ENCODE measurements around the gene ITPR1. TPM values are rescaled to one million over a fixed set of nuclear protein-coding genes. Genes with fewer than 3 reads are reported as not detected.

The ITPR1 gene
- polyA plus RNA-seq, 2 of the 4 experiments (the other 2 are of a cell fraction), result 2.8 to 9.6 TPM

GRCh38 chr3:4786431-4786830 lies 293.3 kb downstream of the ITPR1 start:
- no peak for DNase-seq (ENCODE audit: low read depth in 1 of 2, low spot score in 1 of 2)
- Histone ChIP-seq H3K4me2 (no peak overlapping the region), H3K4me3 (no peak overlapping the region), H3K9me3 (peaks cover 3% of the 10 kb centered on the region; the same call in 1 of the 3 replicates), H3K4me1 (no peaks in the 10 kb centered on the region), H3K27ac (no peak overlapping the region)
- WGBS (ENCODE audit: missing lambda C conversion rate), result 88% methylated on average over 3 of the region's 3 CpGs
- TF ChIP-seq NFE2L2 (conservative IDR thresholded peaks at IDR 0.05; ENCODE audit: low read length) (no peak), EHMT2 (IDR thresholded peaks at IDR 0.05; ENCODE audit: low read depth) (no peak), ELK1 (IDR thresholded peaks at IDR 0.05; ENCODE audit: low read depth, low read length) (no peak), RAD21 (conservative IDR thresholded peaks at IDR 0.05 in 1 of 2, IDR thresholded peaks at IDR 0.05 in 1 of 2) (no peak), KDM5A (IDR thresholded peaks at IDR 0.05) (no peak), FOXS1 (CRISPR knock-in tag; IDR thresholded peaks at IDR 0.05) (no peak), HOXB13 (CRISPR knock-in tag; IDR thresholded peaks at IDR 0.05; ENCODE audit: low read depth) (no peak), FOSB (CRISPR knock-in tag; IDR thresholded peaks at IDR 0.05) (no peak), ZNF302 (CRISPR knock-in tag; IDR thresholded peaks at IDR 0.05) (no peak)
- FAIRE-seq, result no peak
- ChIA-PET POLR2A (no interaction called here), CTCF (interaction anchor here (1.3 kb wide), 1 partner anchor 65 kb away, joined by 3 read pairs; no protein-coding TSS in a partner anchor)
- no peak for ATAC-seq

- no peak for ATAC-seq
These were observed 298.2 kb downstream of the ITPR1 start for GRCh38 chr3:4791358-4791757.

DNA sequence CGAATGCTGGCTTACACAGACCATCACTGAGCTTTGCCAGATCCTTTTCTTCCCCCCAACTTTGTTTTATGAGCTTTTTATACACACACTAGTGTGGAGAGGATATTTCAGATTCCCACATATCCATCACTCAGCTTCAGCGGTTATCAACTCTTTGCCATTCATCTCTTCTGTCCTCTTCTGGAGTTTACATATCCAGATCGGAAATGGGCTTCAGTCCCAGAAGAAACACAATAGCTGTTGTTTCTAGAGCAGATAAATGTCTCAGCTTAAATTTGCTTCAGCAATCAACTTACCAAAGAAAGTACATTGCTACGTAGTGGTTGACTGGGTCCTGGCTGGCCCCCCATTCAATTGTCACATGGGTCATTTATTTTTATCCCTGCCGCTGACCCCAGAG lies 300.2 kb downstream of the ITPR1 start:
- Histone ChIP-seq H3K4me1 (0 out of 3 replicates have a peak, but pooled peaks cover 3% of the 10 kb centered on the region), H3K4me3 (no peak overlapping the region), H3K27ac (no peak overlapping the region), H3K4me2 (no peak overlapping the region), H3K9me3 (peaks cover 4% of the 10 kb centered on the region; the same call in 1 of the 3 replicates)
- FAIRE-seq (no peak), ATAC-seq (no peak), DNase-seq (ENCODE audit: low read depth in 1 of 2, low spot score in 1 of 2) (no peak)
- CTCF ChIA-PET, result no interaction called here
- POLR2A ChIA-PET, result interaction anchor here (0.5 kb wide), 1 partner anchor 43 kb away, joined by 5 read pairs; no protein-coding TSS in a partner anchor
- WGBS (ENCODE audit: missing lambda C conversion rate), result 89% methylated on average over 5 of the region's 5 CpGs
- TF ChIP-seq CHD2 (IDR thresholded peaks at IDR 0.05; ENCODE audit: low read length, partially characterized antibody), result no peak
- TF ChIP-seq, protein P1, sequence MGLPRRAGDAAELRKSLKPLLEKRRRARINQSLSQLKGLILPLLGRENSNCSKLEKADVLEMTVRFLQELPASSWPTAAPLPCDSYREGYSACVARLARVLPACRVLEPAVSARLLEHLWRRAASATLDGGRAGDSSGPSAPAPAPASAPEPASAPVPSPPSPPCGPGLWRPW (IDR thresholded peaks at IDR 0.05), result no peak
- TF ChIP-seq, protein P2, sequence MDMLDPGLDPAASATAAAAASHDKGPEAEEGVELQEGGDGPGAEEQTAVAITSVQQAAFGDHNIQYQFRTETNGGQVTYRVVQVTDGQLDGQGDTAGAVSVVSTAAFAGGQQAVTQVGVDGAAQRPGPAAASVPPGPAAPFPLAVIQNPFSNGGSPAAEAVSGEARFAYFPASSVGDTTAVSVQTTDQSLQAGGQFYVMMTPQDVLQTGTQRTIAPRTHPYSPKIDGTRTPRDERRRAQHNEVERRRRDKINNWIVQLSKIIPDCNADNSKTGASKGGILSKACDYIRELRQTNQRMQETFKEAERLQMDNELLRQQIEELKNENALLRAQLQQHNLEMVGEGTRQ (IDR thresholded peaks at IDR 0.05), result no peak
- TF ChIP-seq FOSB (CRISPR knock-in tag; IDR thresholded peaks at IDR 0.05), result no peak
- TF ChIP-seq HOXA7 (CRISPR knock-in tag; IDR thresholded peaks at IDR 0.05), result no peak
- TF ChIP-seq PBX3 (IDR thresholded peaks at IDR 0.05), result no peak
- no peak for TF ChIP-seq NPAS2 (CRISPR knock-in tag; IDR thresholded peaks at IDR 0.05; ENCODE audit: borderline replicate concordance)
- no peak for TF ChIP-seq RFX5 (IDR thresholded peaks at IDR 0.05)

More at GRCh38 chr3:4791358-4791757, 298.2 kb downstream of the ITPR1 start:
- TF ChIP-seq MYC (IDR thresholded peaks at IDR 0.05; ENCODE audit: borderline replicate concordance, low read length), result no peak
- no peak for TF ChIP-seq ATOH8 (CRISPR knock-in tag; IDR thresholded peaks at IDR 0.05; ENCODE audit: low read depth)
- no peak for TF ChIP-seq ZFP36 (IDR thresholded peaks at IDR 0.05; ENCODE audit: borderline replicate concordance, partially characterized antibody)
- no peak for TF ChIP-seq KDM5A (IDR thresholded peaks at IDR 0.05)
- TF ChIP-seq, protein P3, sequence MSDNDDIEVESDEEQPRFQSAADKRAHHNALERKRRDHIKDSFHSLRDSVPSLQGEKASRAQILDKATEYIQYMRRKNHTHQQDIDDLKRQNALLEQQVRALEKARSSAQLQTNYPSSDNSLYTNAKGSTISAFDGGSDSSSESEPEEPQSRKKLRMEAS (IDR thresholded peaks at IDR 0.05), result no peak
- no peak for TF ChIP-seq ZC3H11A (IDR thresholded peaks at IDR 0.05)
- TF ChIP-seq HEYL (CRISPR knock-in tag; IDR thresholded peaks at IDR 0.05), result no peak
- no peak for TF ChIP-seq HDAC2 (IDR thresholded peaks at IDR 0.05)
- FAIRE-seq (no peak), DNase-seq (ENCODE audit: low read depth in 1 of 2, low spot score in 1 of 2) (no peak)
- Histone ChIP-seq H3K27ac (no peak overlapping the region), H3K4me1 (0 out of 3 replicates have a peak, but pooled peaks cover 3% of the 10 kb centered on the region), H3K9me3 (peaks cover 4% of the 10 kb centered on the region; the same call in 1 of the 3 replicates), H3K4me3 (no peak overlapping the region), H3K4me2 (no peak overlapping the region)
- POLR2A ChIA-PET, result no interaction called here
- 84% methylated on average over 4 of the region's 4 CpGs for WGBS (ENCODE audit: missing lambda C conversion rate)
- CTCF ChIA-PET, result no interaction called here
